Renal cortex interstitium (tissue), 11 donors: Measurements from ENCODE around the gene B3GNT7. TPM values are rescaled to one million over a fixed set of nuclear protein-coding genes. Genes with fewer than 3 reads are reported as not detected.
"Not testable (repeated sequence)": the region's sequence is repeated elsewhere in the genome, so short reads cannot be mapped to it uniquely, and the experiment has no call there.

Source experiments
- DNase-seq, 11 donors: peaks; one replicate each; pipeline ENCODE4 v3.0.0-alpha.2; 2013; ENCODE audit warnings: low read depth in 9 of 11, low spot score in 4 of 11; ENCODE audit errors: extremely low read depth in 1 of 11
- polyA plus RNA-seq, 3 donors: library from polyadenylated mRNA; unstranded; fragments of 120-200 nt; gene quantifications; one replicate each; pipeline ENCODE4 v1.2.1, GENCODE V29; 2013; ENCODE audit not compliant: insufficient read length in 3 of 3

Gene B3GNT7
- polyA plus RNA-seq, 3 donors: 3.4 to 4.1 (median 3.9) TPM

GRCh38 chr2:231394211-231395141 lies 1.0 kb upstream of the B3GNT7 start:
- DNase-seq: no peak

- DNase-seq: no peak
Observed at GRCh38 chr2:231396058-231396821, 730 bp downstream of the B3GNT7 start.

GRCh38 chr2:231397011-231397927 lies 1.8 kb downstream of the B3GNT7 start:
- no peak for DNase-seq

GRCh38 chr2:231397928-231398294 lies 2.4 kb downstream of the B3GNT7 start:
- no peak for DNase-seq

GRCh38 chr2:231398585-231398984 lies 3.1 kb downstream of the B3GNT7 start:
- no peak for DNase-seq

GRCh38 chr2:231399046-231399852 lies 3.7 kb downstream of the B3GNT7 start:
- no peak for DNase-seq

GRCh38 chr2:231399853-231400680 lies 4.6 kb downstream of the B3GNT7 start:
- no peak for DNase-seq

GRCh38 chr2:231400681-231401080 lies 5.2 kb downstream of the B3GNT7 start:
- not testable (repeated sequence) for DNase-seq

GRCh38 chr2:231401101-231401500 lies 5.6 kb downstream of the B3GNT7 start:
- DNase-seq: not testable (repeated sequence)

GRCh38 chr2:231403421-231404182 lies 8.1 kb downstream of the B3GNT7 start:
- DNase-seq: not testable (repeated sequence)

GRCh38 chr2:231404183-231404578 lies 8.7 kb downstream of the B3GNT7 start:
- not testable (repeated sequence) for DNase-seq

- not testable (repeated sequence) for DNase-seq
Observed at GRCh38 chr2:231405601-231406367, 10.3 kb downstream of the B3GNT7 start.

GRCh38 chr2:231407686-231408085 lies 12.2 kb downstream of the B3GNT7 start:
- DNase-seq: not testable (repeated sequence)

- not testable (repeated sequence) for DNase-seq
Observed at GRCh38 chr2:231408304-231408703, 12.8 kb downstream of the B3GNT7 start.

- no peak for DNase-seq
Observed at GRCh38 chr2:231409776-231410175, 14.3 kb downstream of the B3GNT7 start.
